PC-9 (cell line): ENCODE results near the gene NFS1.

Experiments
- CTCF ChIP-seq: fragments of 200-600 bp; sonication (generic); conservative IDR thresholded peaks from 2 replicates; pipeline ENCODE4 v1.6.1; 2017; ENCODE audit warnings: mixed run types, antibody characterized with exemption, mild to moderate bottlenecking, moderate library complexity
- EZH2 ChIP-seq: fragments of 200-600 bp; sonication (generic); IDR thresholded peaks from 2 replicates; pipeline ENCODE4 v1.8.0; 2017; ENCODE audit warnings: antibody characterized with exemption, low read depth

DNA sequence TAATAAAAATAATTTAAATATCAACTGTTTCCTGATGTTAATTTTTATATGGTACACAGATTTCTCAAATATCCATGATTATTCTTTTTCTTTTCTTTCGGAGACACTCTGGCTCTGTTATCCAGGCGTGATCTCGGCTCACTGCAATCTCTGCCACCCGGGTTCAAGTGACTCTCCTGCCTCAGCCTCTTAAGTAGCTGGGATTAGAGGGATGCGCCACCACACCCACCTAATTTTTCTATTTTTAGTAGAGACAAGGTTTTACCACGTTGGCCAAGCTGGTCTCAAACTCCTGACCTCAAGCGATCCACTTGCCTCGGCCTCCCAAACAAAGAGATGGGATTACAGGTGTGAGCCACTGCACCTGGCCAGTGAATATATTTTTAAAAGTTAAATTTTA lies 20.6 kb upstream of the NFS1 start:
- no peak for TF ChIP-seq CTCF
- TF ChIP-seq EZH2, result no peak
